ENCODE measurements around the gene C7orf57. TPM values are rescaled to one million over a fixed set of nuclear protein-coding genes. Genes with fewer than 3 reads are reported as not detected.

Gene C7orf57
- total and polyA plus RNA-seq, 10 of the 15 experiments (the other 5 are each of a cell fraction or from before 2014, with no cell fraction given), result 0.04 to 0.21 (median 0.10) TPM; not detected in 5

DNA sequence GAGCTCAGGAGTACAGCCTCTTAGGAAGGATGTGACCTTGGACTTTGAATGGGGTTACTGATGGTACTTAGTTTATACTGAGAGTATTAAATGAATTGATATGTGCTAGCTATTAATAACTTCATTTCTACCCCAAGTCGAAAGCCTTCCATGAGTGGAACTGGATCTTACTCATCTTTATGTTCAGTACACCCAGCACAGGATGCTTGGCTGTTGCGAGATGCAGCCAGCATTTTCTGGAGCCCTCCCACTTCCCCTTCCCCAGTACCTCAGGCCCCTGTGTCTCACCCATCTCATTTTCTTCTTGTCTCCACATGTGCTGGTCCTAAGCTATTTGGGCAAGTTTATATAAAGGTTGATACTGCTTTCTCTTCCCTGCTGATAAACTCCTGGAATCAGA, 60.9 kb downstream of the C7orf57 start:
- POLR2A ChIA-PET, result interaction anchor here (0.8 kb wide), 1 partner anchor 9 kb away, joined by 3 read pairs; no protein-coding TSS in a partner anchor
- intact Hi-C loops (cut with micrococcal nuclease; ENCODE audit: unreplicated experiment), result no loop called here
- H3K4me3 ChIP-seq, result no peak overlapping the region
- no peak overlapping the region for H3K9ac ChIP-seq (ENCODE audit: control insufficient read depth, insufficient read depth, low read length)
- H3K4me1 ChIP-seq (ENCODE audit: control insufficient read depth, insufficient read depth, low read length), result no peaks in the 10 kb centered on the region
- no peaks in the 10 kb centered on the region for H3K27me3 ChIP-seq (replicated peaks in 1 of 2; ENCODE audit: control insufficient read depth in 2 of 2, insufficient read depth in 2 of 2, low read length in 1 of 2)
- FAIRE-seq (no peak), ATAC-seq (peak; percentile 13; the same call in 1 of the 3 replicates), DNase-seq (ENCODE audit: low read depth, low spot score) (no peak)
- in situ Hi-C loops (cut with MboI), result no loop called here
- no peaks in the 10 kb centered on the region for H3K79me2 ChIP-seq (ENCODE audit: control insufficient read depth, insufficient read depth, low read length)
- H3K4me2 ChIP-seq (ENCODE audit: control insufficient read depth, insufficient read depth), result no peak overlapping the region
- no TSS peak for BruUV-seq (replicated peaks)
- H2AFZ ChIP-seq (ENCODE audit: control insufficient read depth, low read depth, low read length), result no peak overlapping the region
- TF ChIP-seq, protein P1, sequence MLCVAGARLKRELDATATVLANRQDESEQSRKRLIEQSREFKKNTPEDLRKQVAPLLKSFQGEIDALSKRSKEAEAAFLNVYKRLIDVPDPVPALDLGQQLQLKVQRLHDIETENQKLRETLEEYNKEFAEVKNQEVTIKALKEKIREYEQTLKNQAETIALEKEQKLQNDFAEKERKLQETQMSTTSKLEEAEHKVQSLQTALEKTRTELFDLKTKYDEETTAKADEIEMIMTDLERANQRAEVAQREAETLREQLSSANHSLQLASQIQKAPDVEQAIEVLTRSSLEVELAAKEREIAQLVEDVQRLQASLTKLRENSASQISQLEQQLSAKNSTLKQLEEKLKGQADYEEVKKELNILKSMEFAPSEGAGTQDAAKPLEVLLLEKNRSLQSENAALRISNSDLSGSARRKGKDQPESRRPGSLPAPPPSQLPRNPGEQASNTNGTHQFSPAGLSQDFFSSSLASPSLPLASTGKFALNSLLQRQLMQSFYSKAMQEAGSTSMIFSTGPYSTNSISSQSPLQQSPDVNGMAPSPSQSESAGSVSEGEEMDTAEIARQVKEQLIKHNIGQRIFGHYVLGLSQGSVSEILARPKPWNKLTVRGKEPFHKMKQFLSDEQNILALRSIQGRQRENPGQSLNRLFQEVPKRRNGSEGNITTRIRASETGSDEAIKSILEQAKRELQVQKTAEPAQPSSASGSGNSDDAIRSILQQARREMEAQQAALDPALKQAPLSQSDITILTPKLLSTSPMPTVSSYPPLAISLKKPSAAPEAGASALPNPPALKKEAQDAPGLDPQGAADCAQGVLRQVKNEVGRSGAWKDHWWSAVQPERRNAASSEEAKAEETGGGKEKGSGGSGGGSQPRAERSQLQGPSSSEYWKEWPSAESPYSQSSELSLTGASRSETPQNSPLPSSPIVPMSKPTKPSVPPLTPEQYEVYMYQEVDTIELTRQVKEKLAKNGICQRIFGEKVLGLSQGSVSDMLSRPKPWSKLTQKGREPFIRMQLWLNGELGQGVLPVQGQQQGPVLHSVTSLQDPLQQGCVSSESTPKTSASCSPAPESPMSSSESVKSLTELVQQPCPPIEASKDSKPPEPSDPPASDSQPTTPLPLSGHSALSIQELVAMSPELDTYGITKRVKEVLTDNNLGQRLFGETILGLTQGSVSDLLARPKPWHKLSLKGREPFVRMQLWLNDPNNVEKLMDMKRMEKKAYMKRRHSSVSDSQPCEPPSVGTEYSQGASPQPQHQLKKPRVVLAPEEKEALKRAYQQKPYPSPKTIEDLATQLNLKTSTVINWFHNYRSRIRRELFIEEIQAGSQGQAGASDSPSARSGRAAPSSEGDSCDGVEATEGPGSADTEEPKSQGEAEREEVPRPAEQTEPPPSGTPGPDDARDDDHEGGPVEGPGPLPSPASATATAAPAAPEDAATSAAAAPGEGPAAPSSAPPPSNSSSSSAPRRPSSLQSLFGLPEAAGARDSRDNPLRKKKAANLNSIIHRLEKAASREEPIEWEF (IDR thresholded peaks at IDR 0.05; ENCODE audit: insufficient replicate concordance, low read depth, low read length), result no peak
- TF ChIP-seq ZNF217 (IDR thresholded peaks at IDR 0.05) (no peak), SREBF2 (IDR thresholded peaks at IDR 0.05; ENCODE audit: low read length) (no peak), MEF2B (IDR thresholded peaks at IDR 0.05; ENCODE audit: partially characterized antibody, poor library complexity, severe bottlenecking) (no peak), IKZF1 (conservative IDR thresholded peaks at IDR 0.05) (no peak), BCL11A (IDR thresholded peaks at IDR 0.05; ENCODE audit: low read depth, low read length) (no peak), BHLHE40 (IDR thresholded peaks at IDR 0.05; ENCODE audit: borderline replicate concordance in 1 of 2, low read depth in 2 of 2, low read length in 1 of 2) (no peak), NR2C1 (IDR thresholded peaks at IDR 0.05) (no peak), CBX5 (IDR thresholded peaks at IDR 0.05; ENCODE audit: low read depth) (no peak)
- TF ChIP-seq, protein P2, sequence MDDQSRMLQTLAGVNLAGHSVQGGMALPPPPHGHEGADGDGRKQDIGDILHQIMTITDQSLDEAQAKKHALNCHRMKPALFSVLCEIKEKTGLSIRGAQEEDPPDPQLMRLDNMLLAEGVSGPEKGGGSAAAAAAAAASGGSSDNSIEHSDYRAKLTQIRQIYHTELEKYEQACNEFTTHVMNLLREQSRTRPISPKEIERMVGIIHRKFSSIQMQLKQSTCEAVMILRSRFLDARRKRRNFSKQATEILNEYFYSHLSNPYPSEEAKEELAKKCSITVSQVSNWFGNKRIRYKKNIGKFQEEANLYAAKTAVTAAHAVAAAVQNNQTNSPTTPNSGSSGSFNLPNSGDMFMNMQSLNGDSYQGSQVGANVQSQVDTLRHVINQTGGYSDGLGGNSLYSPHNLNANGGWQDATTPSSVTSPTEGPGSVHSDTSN (IDR thresholded peaks at IDR 0.05; ENCODE audit: insufficient replicate concordance, low read depth, low read length), result no peak
- no peaks in the 10 kb centered on the region for H3K9me3 ChIP-seq (replicated peaks; ENCODE audit: control insufficient read depth, insufficient read depth, low read length)
- no peaks in the 10 kb centered on the region for H4K20me1 ChIP-seq (ENCODE audit: control insufficient read depth, insufficient read depth)
- RAD21 ChIA-PET (ENCODE audit: unreplicated experiment), result interaction anchor here (1.7 kb wide), 1 partner anchor 105 kb away, joined by 7 read pairs; no protein-coding TSS in a partner anchor
- 92% methylated on average over 2 of the region's 2 CpGs for WGBS (ENCODE audit: insufficient coverage, insufficient replicate concordance, low lambda C conversion rate, missing lambda C conversion rate)
- no peaks in the 10 kb centered on the region for H3K36me3 ChIP-seq (ENCODE audit: control insufficient read depth in 2 of 2, insufficient read depth in 2 of 2, low read length in 1 of 2)
- CTCF ChIA-PET, result interaction anchor here (0.6 to 2.6 kb wide), 4 partner anchors 12 to 151 kb away, joined by 3 to 8 read pairs (median 6); no protein-coding TSS in a partner anchor
- H3K27ac ChIP-seq (ENCODE audit: control insufficient read depth, insufficient read depth), result no peak overlapping the region
- SMC1A ChIA-PET (ENCODE audit: uncharacterized antibody, unreplicated experiment), result interaction anchor here (0.8 to 1.1 kb wide), 2 partner anchors 11 to 105 kb away, joined by 3 read pairs; no protein-coding TSS in a partner anchor
